HG03045 (cell line): ENCODE measurements around the gene ZFP82.
A peak's percentile ranks its signal among the peaks of the same experiment; 100 is the strongest.

ENCODE experiments used
- ATAC-seq: cut with Tn5 transposase; IDR thresholded peaks from one replicate; pipeline ENCODE4 v1.9.1; 2021; ENCODE audit warnings: mild to moderate bottlenecking, moderate library complexity; ENCODE audit not compliant: unreplicated experiment

The ZFP82 gene

GRCh38 chr19:36418287-36419001 lies at the start of gene ZFP82:
ZFP82 (minus strand) TSS chr19:36418644; CDS start chr19:36409789, 8,855 bp downstream.
- ATAC-seq: peak; percentile 87

- no peak for ATAC-seq
Measured at GRCh38 chr19:36460046-36460445, 41.6 kb upstream of the ZFP82 start.

DNA sequence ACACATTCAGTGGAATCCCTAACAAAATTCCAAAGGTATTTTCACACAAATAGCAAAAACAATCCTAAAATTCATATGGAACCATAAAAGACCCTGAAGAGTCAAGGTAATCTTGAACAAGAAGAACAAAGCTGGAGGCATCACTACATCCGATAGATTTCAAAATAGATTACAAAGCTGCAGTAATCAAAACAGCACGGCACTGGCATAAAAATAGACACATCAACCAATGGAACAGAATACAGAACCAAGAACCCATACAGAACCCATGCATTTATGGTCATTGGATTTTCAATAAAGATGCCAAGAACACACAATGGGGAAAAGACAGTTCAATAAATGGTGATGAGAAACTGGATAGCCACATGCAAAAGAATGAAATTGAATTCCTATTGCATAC lies 38.4 kb upstream of the ZFP82 start:
- ATAC-seq: no peak

GRCh38 chr19:36449059-36449670 lies 30.7 kb upstream of the ZFP82 start:
- ATAC-seq: no peak

GRCh38 chr19:36441339-36441738 lies 22.9 kb upstream of the ZFP82 start:
- ATAC-seq: no peak

DNA sequence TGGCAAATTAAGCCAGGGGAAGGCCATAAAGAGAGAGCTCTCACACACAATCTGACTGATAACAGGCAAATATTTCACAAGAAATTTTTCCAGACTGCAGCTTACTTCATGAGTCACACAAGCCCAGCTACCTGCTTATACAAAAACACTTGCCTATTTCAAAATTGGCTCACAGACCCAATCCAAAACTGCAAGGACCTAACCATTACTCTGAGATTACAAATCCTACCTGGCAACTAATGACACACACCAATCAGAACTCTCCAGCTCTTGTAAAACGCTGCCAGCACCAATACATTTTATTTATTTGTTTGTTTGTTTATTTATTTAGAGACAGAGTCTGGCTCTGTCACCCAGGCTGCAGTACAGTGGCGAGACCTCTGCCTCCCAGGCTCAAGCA lies 18.1 kb upstream of the ZFP82 start:
- ATAC-seq: no peak

GRCh38 chr19:36423925-36424324 lies 5.5 kb upstream of the ZFP82 start:
- ATAC-seq: no peak

- ATAC-seq: no peak
Measured at GRCh38 chr19:36421749-36422481, 3.5 kb upstream of the ZFP82 start.

- ATAC-seq: no peak
Measured at GRCh38 chr19:36420961-36421748, 2.7 kb upstream of the ZFP82 start.

DNA sequence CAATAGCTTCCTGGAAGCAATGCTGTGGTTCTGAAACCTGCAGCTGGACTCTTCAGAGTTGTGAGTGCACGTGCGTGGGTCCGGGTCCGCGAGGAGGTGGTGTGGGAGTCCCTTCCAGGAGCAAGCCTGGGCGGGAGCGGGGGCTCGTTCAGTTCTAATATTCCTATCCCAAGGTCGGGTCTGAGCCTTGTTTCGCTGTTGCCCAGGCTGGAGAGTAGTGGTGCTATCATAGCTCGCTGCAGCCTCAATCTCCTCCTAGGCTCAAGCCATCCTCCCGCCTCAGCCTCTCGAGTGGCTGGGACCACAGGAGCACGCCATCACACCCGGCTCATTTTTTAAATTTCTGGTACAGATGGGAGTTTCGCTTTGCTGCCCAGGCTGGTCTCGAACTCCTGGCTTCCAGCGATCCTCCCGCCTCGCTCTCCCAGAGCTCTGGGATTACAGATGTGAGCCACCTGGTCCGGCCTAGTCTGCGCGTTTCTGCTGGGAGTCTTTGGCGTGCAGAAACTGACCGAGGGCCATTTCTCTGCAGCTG lies 625 bp downstream of the ZFP82 start:
- ATAC-seq: no peak

GRCh38 chr19:36409841-36410240 lies 8.6 kb downstream of the ZFP82 start:
- ATAC-seq: no peak

GRCh38 chr19:36408101-36408500 lies 10.3 kb downstream of the ZFP82 start:
- no peak for ATAC-seq

- ATAC-seq: no peak
Measured at GRCh38 chr19:36404498-36404897, 13.9 kb downstream of the ZFP82 start.

- no peak for ATAC-seq
Measured at GRCh38 chr19:36401475-36401874, 17.0 kb downstream of the ZFP82 start.

DNA sequence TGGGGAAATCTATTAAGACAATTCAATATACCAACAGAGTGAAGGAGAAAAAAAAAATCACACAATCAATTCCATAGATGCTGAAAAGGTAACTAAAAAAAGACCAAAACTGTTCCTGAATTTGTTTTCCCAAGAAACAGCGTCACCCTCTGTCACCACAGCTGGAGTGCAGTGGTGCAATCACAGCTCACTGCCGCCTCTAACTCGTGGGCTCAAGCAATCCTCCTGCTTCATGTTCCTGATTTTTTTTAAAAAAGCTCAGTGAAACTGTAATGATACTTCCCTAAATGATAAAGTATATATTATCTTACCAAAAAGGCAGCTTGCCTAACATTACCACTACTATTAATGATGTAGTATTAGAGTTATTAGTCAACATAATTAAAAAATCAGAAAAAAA lies 19.9 kb downstream of the ZFP82 start:
- ATAC-seq: no peak

DNA sequence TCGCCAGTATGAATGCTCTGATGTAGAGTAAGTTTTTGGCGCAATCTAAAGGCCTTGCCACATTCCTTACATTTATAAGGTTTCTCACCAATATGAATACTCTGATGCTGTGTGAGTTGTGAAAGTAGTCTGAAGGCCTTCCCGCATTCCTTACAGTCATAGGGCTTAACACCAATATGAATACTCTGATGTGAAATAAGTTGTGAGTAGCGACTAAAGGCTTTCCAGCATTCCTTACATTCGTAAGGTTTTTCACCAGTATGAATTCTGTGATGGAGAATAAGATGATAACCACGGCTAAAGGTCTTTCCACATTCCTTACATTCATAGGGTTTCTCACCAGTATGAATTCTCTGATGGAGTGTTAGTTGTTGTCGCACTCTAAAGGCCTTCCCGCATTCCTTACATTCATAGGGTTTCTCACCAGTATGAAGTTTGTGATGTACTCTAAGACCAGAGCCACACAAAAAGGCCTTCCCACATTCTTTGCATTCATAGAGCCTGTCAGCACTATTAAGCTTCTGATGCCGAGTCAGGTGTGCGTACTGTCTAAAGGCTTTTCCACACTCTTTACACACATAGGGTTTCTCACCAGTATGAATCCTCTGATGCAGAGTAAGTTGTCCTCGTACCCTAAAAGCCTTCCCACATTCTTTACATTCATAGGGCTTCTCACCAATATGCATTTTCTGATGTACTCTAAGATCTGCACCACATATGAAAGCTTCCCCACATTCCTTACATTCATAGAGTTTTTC lies 25.3 kb downstream of the ZFP82 start:
- no peak for ATAC-seq

- ATAC-seq: no peak
Measured at GRCh38 chr19:36379510-36379819, 39.0 kb downstream of the ZFP82 start.

DNA sequence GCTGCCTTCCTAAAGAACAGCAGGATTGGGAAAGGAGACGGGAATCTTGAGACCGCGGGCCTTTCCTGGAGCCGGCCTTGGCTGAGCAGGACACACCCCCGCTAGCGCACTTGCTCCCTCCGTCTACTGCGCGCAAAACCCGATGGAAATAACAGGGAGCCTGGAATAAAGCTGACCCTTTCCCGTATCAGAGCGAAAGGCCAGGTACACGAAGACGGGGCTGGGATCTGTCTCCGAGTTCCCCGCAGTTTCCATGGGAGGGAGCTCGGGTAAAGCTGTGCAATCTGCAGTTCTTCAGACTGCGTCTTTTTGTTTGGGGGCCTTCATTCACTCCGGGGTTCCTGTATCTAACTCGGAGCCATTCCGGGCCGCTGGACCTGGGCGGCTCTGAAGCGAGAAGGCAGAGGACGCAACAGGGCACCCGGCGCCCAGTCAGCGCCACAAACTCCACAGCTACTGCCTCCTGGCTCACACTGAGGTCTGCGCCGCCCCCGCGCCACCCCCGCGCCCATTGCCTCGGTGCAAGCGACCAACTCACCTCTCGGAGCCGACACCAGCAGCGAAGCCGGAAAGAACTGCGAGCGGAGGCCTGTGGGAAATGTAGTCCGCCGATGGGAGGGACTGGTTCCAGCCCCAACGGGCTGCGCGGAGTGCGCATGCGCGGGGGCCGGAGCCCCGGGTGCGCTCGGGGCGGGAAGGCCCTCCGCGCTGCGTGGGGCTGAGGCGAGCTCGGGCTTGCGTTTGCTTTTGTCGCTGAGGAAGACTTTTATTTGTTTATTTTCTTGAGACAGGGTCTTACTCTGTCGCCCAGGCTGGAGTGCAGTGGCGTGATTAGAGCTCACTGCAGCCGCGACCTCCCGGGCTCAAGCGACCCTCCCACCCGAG lies 39.6 kb downstream of the ZFP82 start, which contains the start of gene ZFP14:
Gene ZFP14, minus strand, starts transcription at position 577 of the 885 bp plus-strand sequence. CDS start 11,309 bp downstream, outside the sequence.
- peak; percentile 94 for ATAC-seq

GRCh38 chr19:36377541-36378178 lies 40.8 kb downstream of the ZFP82 start:
- no peak for ATAC-seq
